Measurements from ENCODE around the gene SELENOS.

The SELENOS gene

DNA sequence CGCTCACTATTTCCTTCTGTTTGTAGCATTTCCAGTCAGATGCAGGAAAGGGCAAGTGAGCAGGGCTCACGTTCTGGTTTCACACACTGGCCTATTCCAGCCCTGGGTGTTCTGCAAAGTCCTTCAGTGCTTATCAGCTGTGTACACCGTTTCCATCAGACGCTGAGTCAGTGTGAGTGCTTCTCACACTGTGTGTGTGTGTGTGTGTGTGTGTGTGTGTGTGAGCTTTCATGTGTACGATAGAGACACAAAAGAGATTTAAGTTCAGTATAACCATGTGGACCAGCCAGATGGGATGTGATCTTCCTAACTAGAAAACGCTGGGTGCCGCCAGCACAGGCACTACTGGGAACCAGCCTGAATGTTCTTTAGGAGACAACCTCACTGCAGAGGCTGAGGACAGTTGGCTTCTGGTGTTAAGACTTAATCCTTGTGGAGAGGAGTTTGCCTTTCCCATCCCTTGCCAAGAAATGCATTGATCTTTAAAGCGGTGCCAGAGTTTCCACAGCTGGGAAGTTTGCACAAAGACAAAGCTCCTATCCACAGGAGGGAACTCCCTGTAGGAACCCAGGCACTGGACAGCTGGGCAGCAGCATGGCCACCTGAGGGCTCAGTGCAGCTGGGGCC lies 21.6 kb downstream of the SELENOS start:
- H3K27me3 ChIP-seq (ENCODE audit: insufficient read depth, poor library complexity, severe bottlenecking) = no peaks in the 10 kb centered on the region
- no peak for TF ChIP-seq GABPA (IDR thresholded peaks at IDR 0.05; ENCODE audit: low read depth)
- TF ChIP-seq, protein P1, sequence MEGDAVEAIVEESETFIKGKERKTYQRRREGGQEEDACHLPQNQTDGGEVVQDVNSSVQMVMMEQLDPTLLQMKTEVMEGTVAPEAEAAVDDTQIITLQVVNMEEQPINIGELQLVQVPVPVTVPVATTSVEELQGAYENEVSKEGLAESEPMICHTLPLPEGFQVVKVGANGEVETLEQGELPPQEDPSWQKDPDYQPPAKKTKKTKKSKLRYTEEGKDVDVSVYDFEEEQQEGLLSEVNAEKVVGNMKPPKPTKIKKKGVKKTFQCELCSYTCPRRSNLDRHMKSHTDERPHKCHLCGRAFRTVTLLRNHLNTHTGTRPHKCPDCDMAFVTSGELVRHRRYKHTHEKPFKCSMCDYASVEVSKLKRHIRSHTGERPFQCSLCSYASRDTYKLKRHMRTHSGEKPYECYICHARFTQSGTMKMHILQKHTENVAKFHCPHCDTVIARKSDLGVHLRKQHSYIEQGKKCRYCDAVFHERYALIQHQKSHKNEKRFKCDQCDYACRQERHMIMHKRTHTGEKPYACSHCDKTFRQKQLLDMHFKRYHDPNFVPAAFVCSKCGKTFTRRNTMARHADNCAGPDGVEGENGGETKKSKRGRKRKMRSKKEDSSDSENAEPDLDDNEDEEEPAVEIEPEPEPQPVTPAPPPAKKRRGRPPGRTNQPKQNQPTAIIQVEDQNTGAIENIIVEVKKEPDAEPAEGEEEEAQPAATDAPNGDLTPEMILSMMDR (IDR thresholded peaks at IDR 0.05; ENCODE audit: insufficient read depth, low read length) = no peak
- TF ChIP-seq, protein P2, sequence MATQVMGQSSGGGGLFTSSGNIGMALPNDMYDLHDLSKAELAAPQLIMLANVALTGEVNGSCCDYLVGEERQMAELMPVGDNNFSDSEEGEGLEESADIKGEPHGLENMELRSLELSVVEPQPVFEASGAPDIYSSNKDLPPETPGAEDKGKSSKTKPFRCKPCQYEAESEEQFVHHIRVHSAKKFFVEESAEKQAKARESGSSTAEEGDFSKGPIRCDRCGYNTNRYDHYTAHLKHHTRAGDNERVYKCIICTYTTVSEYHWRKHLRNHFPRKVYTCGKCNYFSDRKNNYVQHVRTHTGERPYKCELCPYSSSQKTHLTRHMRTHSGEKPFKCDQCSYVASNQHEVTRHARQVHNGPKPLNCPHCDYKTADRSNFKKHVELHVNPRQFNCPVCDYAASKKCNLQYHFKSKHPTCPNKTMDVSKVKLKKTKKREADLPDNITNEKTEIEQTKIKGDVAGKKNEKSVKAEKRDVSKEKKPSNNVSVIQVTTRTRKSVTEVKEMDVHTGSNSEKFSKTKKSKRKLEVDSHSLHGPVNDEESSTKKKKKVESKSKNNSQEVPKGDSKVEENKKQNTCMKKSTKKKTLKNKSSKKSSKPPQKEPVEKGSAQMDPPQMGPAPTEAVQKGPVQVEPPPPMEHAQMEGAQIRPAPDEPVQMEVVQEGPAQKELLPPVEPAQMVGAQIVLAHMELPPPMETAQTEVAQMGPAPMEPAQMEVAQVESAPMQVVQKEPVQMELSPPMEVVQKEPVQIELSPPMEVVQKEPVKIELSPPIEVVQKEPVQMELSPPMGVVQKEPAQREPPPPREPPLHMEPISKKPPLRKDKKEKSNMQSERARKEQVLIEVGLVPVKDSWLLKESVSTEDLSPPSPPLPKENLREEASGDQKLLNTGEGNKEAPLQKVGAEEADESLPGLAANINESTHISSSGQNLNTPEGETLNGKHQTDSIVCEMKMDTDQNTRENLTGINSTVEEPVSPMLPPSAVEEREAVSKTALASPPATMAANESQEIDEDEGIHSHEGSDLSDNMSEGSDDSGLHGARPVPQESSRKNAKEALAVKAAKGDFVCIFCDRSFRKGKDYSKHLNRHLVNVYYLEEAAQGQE (IDR thresholded peaks at IDR 0.05; ENCODE audit: insufficient replicate concordance, low read depth) = no peak
- no peak for TF ChIP-seq SPI1 (IDR thresholded peaks at IDR 0.05; ENCODE audit: borderline replicate concordance, low read depth)
- TF ChIP-seq POLR2AphosphoS5 (IDR thresholded peaks at IDR 0.05; ENCODE audit: low read depth) = no peak
- no peak for DNase-seq (ENCODE audit: low read depth in 1 of 2, low spot score in 1 of 2)
- no peak overlapping the region for H3K4me3 ChIP-seq (replicated peaks; ENCODE audit: insufficient read depth, low read length)
- no peak overlapping the region for H3K27ac ChIP-seq (replicated peaks)

DNA sequence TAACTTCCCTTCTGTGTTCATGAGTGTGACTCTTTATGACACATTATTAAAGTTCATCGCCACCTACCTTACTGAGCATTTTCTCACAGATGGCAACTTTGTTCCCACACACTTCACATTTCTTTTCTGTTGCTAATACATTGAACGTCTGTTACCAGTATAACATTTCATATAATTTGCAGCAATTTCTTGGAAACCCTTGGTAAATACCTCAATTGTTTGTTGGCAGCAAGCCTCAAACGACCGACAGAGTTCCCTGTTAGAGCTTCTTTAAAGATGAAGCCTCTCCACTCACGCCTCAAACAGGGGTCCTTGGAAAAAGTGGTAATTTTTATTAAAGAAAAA lies 22.3 kb downstream of the SELENOS start:
- no peaks in the 10 kb centered on the region for H3K27me3 ChIP-seq (ENCODE audit: insufficient read depth, poor library complexity, severe bottlenecking)
- no peak overlapping the region for H3K27ac ChIP-seq (replicated peaks)
- DNase-seq (ENCODE audit: low read depth in 1 of 2, low spot score in 1 of 2) = no peak
- TF ChIP-seq, protein P1 (IDR thresholded peaks at IDR 0.05; ENCODE audit: insufficient read depth, low read length) = no peak
- TF ChIP-seq POLR2AphosphoS5 (IDR thresholded peaks at IDR 0.05; ENCODE audit: low read depth) (no peak), GABPA (IDR thresholded peaks at IDR 0.05; ENCODE audit: low read depth) (no peak), SPI1 (IDR thresholded peaks at IDR 0.05; ENCODE audit: borderline replicate concordance, low read depth) (no peak)
- TF ChIP-seq, protein P2 (IDR thresholded peaks at IDR 0.05; ENCODE audit: insufficient replicate concordance, low read depth) = no peak
- no peak overlapping the region for H3K4me3 ChIP-seq (replicated peaks; ENCODE audit: insufficient read depth, low read length)

DNA sequence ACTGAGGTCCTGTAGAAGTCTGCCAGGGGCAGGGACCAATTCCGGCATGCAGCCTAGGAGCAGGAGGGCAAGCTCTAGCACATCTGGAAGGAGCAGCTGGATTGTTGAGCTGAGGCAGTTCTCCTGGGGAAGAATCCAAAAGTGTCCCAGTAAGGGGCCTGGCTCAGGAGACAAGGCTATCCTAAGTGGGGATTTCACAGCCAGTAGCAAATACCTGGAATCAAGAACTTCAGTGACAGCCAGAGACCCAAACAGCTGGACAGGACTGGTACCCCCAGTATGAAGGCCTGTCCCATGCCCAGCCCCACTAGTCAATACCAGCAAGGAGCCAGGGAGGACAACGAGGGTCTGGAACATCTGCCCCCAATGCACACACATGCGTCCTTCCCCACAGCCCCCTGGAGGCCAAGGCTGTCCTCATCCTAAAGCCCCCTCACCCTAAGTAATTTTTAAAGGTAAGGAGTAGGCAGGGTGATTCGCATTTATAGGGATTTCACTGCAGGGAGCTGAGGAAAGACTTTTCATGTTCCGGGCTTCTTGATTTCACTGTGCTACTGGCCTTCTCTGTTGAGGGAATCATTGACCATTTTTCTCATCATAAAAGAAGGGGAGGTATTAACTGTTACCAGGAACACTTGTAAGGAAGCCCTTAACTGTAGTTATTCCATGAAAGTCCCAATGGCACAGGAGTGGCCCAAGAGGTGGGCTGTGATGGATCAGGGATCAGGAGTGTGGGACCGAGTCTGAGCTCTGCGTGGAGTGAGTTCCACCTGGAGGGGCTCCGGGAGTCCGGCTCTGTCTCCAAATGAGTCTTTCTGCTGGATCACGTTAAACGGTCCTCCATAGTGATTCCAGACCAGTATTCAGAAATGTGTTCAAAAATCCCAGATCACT lies 22.9 kb downstream of the SELENOS start:
- Histone ChIP-seq H3K4me3 (replicated peaks; ENCODE audit: insufficient read depth, low read length) (no peak overlapping the region), H3K27me3 (ENCODE audit: insufficient read depth, poor library complexity, severe bottlenecking) (no peaks in the 10 kb centered on the region), H3K27ac (replicated peaks) (no peak overlapping the region)
- DNase-seq (ENCODE audit: low read depth in 1 of 2, low spot score in 1 of 2) = no peak
- TF ChIP-seq, protein P1 (IDR thresholded peaks at IDR 0.05; ENCODE audit: insufficient read depth, low read length) = no peak
- TF ChIP-seq POLR2AphosphoS5 (IDR thresholded peaks at IDR 0.05; ENCODE audit: low read depth) = no peak
- TF ChIP-seq, protein P2 (IDR thresholded peaks at IDR 0.05; ENCODE audit: insufficient replicate concordance, low read depth) = no peak
- TF ChIP-seq SPI1 (IDR thresholded peaks at IDR 0.05; ENCODE audit: borderline replicate concordance, low read depth) = no peak
- no peak for TF ChIP-seq GABPA (IDR thresholded peaks at IDR 0.05; ENCODE audit: low read depth)

Data from HL-60 (cell line).